HG03064 (cell line): ENCODE results near the gene ADAMTS5.

Source experiments
- ATAC-seq: cut with Tn5 transposase; IDR thresholded peaks from one replicate; pipeline ENCODE4 v1.9.1; 2021; ENCODE audit warnings: low read depth; ENCODE audit not compliant: unreplicated experiment

Gene ADAMTS5

DNA sequence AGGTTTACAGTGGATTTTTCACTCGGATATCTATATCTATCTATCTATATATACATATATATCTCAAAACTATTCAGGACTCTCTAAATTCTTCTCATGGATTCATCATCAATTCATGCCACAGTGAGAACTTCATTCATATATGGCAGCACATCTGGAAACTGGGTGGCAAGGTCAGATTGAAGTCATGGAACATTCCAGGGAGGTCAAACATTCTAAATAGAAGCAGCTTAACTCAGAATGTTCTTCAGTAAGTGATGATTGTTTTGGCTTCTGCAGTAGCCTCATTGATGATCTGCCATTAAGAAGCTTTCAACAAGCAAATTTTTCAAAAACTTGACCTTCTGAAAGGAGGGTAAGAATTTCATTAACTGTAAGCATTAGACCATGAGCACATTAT lies 74.7 kb downstream of the ADAMTS5 start:
- no peak for ATAC-seq

DNA sequence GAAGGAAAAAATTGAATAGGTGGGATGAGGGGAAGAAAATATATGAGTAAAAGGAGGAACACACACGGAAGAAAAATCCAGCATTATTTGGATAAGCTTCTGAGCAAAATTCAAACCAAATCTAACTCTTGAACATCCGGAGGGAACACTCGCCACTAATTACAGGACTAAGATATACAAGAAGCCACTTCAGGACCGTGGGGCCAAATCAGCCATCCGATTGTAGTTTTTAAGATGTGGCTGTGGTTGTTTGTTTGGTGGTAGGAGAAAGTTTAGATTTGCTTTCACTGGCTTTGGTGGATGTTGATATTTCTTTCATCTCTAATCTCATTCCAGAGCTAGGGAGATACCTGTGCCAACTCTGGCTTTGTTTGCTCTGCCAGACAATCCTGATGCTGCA lies 78.0 kb downstream of the ADAMTS5 start:
- no peak for ATAC-seq

DNA sequence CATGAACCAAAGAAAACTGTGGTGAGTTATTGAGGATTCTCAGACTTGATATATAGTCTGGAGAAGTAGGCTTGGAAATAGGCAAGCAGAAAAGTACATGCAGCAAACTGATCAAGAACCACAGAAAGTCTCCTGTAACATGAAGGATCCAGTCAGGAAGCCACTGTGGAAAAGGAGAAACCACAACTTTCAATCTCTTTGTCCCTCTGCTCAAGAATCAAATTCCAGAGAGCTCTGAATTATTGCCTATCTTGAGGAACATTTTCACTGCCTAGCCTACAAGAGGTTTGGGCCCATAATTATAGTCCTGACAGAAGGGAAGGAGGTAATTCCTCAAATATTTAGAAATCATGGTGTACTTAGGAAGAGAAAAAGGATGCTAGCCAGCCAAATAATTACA lies 78.6 kb downstream of the ADAMTS5 start:
- ATAC-seq: no peak

DNA sequence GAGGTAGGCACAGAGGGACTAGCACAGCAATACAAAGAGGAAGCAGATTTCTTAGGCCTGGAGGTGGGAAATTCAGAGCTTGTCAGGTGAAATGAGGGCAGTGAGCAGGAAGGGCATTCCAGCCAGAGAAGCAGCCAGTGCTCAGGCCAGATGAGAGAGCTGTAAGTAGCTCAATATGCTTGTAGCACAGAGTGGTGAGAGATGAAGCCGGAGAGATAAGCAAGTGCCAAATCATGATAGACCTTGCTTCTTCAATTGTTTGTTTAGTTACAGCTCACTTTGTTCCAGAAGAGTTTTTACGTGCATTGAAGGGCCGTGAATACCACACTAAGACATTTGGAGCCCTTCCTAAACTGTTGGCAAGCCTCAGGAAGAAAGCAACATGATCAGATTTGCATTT lies 79.6 kb downstream of the ADAMTS5 start:
- no peak for ATAC-seq

DNA sequence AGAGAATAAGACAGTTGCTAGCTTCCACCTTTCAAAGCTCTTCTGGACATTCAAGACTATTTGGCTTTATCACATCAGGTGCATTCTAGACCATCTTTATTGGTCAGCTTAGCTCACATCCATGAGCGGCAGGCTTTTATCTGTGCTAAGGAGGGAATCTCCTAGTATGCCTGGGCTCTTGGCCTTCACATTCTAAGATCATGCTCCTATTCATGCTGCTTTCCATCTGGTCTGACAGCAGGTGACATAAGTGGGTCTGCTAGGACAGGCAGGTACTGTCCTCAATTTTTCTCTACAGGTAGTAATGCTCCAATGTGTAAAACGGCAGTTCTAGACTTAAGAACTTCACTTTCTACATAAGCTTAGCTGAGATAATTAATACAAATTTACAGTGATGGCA lies 82.5 kb downstream of the ADAMTS5 start:
- ATAC-seq: no peak

DNA sequence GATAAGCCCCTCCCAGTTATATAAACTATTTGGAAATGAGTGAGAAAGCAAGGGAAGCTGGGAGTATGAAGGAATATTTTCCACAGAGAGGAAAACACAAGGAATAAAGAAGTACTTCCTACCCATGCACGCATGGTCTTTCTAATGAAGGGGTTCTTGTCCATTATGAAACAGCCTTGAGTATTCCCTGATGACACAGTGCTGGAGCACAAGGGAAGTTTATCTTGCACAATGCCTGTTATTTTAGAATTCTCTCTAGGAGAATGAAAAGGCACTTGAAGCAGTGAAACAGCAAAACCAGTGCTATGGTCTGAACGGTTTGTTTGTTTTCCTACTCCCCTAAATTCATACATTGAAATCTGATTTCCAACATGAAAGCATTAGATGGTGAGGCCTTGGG lies 83.1 kb downstream of the ADAMTS5 start:
- ATAC-seq: no peak

DNA sequence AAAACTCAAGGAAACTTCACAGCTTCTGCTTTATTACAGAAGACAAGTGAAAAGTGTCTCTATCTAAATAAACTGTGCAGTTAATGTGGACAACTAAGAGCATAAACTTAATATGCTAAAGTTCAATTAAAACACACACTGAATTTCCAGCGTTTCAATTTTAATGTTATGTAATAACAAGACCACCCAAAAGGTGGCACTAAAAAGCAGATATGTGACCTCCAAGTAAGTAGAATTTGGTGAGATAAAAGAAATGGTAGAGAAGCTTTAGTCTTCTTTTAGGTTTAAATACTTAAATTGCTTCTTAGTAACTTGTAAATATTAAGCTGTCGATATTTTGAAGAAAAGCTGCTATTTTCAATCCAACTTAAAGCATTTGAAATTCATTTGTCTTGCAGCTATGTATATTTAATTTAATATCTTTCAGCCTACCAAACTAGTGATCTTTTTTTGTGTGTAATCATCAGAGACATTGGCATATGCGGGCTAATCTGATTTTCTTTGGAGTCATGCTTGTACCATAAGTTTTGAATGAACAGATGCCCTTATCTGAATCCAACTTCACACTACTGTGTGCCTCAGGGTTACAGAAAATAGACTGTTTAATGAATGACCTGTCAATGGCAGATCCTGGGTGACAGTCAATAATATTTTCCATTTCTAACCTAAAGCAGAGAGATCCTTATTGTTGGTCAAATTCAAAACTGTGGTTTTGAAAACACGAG lies 85.2 kb downstream of the ADAMTS5 start:
- no peak for ATAC-seq

DNA sequence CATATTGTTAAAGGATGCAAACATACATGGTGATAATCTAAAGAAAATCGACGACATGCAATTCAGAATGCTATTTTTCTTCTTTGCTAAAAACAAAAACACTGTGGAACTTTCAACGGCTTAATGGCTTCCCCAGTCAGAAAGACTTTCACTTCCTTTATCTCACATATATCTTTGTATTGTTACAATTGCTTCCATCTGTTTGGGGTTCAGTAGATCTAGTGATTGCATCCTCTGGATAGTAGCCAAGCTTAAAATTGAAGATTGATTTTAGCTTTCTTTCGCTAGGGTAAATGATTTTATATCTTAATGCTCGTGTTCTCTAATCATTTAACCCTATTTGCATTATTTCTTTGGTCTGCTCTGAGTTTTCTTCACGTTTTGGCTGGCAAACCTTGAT lies 89.9 kb downstream of the ADAMTS5 start:
- ATAC-seq: no peak

DNA sequence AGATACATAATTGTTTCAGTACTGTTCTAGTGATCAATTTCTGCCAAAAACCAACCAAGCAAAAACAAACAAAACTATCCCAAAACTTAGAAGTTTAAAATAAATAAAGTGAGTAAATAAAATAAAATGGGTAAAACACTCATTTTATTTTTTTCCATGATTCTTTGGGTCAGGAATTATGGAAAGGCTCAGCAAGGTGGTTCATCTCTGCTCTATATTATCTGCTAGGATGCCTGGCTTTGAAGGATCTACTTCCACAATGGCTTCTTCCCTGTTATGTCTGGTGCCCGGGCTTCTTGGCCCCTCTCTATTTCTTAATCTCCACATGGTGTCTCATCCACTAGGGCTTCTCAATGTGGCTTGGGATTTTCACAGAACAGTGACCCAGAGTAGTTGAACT lies 92.5 kb downstream of the ADAMTS5 start:
- ATAC-seq: no peak
